HEK293 (cell line): ENCODE data around the gene CD83.
"Not testable (repeated sequence)": the region's sequence is repeated elsewhere in the genome, so short reads cannot be mapped to it uniquely, and the experiment has no call there.

Experiments
- BCL11A ChIP-seq: fragments of 450-650 bp; formaldehyde crosslinking; IDR thresholded peaks from 2 replicates; pipeline ENCODE4 v1.5.1; 2016; ENCODE audit warnings: low read depth, missing biosample characterization, missing genetic modification characterization
- HOXC10 ChIP-seq: sonication (generic); formaldehyde crosslinking; IDR thresholded peaks from 2 replicates; pipeline ENCODE4 v1.8.1; 2023; ENCODE audit warnings: mild to moderate bottlenecking, missing genetic modification reagents
- MYNN ChIP-seq: fragments of 450-650 bp; formaldehyde crosslinking; IDR thresholded peaks from 2 replicates; pipeline ENCODE4 v1.5.1; 2016; ENCODE audit warnings: missing biosample characterization, missing genetic modification characterization, borderline replicate concordance
- TCF7L2 ChIP-seq: IDR thresholded peaks from 2 replicates; pipeline ENCODE4 v1.6.1; 2011; ENCODE audit warnings: low read depth, mild to moderate bottlenecking, inconsistent platforms, low read length, moderate library complexity, borderline replicate concordance
- TRIM28 ChIP-seq: IDR thresholded peaks from 2 replicates; pipeline ENCODE4 v1.6.1; 2011; ENCODE audit warnings: low read length, control low read depth, borderline replicate concordance
- ZBTB21 ChIP-seq: fragments of 450-650 bp; formaldehyde crosslinking; IDR thresholded peaks from 2 replicates; pipeline ENCODE4 v1.5.1; 2017; ENCODE audit warnings: missing biosample characterization, missing genetic modification characterization
- ZBTB8A ChIP-seq: fragments of 450-650 bp; formaldehyde crosslinking; IDR thresholded peaks from 2 replicates; pipeline ENCODE4 v1.5.1; 2016; ENCODE audit warnings: missing biosample characterization, missing genetic modification characterization
- ZNF174 ChIP-seq: fragments of 450-650 bp; formaldehyde crosslinking; IDR thresholded peaks from 2 replicates; pipeline ENCODE4 v1.5.0; 2017; ENCODE audit warnings: missing biosample characterization, mild to moderate bottlenecking, missing genetic modification characterization
- ZNF311 ChIP-seq: fragments of 450-650 bp; formaldehyde crosslinking; IDR thresholded peaks from 2 replicates; pipeline ENCODE4 v1.5.1; 2017; ENCODE audit warnings: missing biosample characterization, missing genetic modification characterization, borderline replicate concordance
- ZNF324 ChIP-seq: fragments of 450-650 bp; formaldehyde crosslinking; IDR thresholded peaks from 2 replicates; pipeline ENCODE4 v1.5.1; 2016; ENCODE audit warnings: missing biosample characterization, missing genetic modification characterization
- ZNF707 ChIP-seq: fragments of 450-650 bp; formaldehyde crosslinking; IDR thresholded peaks from 2 replicates; pipeline ENCODE4 v1.5.1; 2016; ENCODE audit warnings: missing biosample characterization, missing genetic modification characterization
- TF ChIP-seq, protein P1 (sequence below): fragments of 450-650 bp; formaldehyde crosslinking; IDR thresholded peaks from 2 replicates; pipeline ENCODE4 v1.5.1; 2016; ENCODE audit warnings: missing biosample characterization, missing genetic modification characterization
- TF ChIP-seq, protein P2 (sequence below): sonication (generic); formaldehyde crosslinking; IDR thresholded peaks from 2 replicates; pipeline ENCODE4 v1.8.1; 2022; ENCODE audit warnings: mild to moderate bottlenecking, moderate library complexity, missing genetic modification reagents
- TF ChIP-seq, protein P3 (sequence below): fragments of 450-650 bp; formaldehyde crosslinking; IDR thresholded peaks from 2 replicates; pipeline ENCODE4 v1.5.1; 2017; ENCODE audit warnings: missing biosample characterization, missing genetic modification characterization

DNA sequence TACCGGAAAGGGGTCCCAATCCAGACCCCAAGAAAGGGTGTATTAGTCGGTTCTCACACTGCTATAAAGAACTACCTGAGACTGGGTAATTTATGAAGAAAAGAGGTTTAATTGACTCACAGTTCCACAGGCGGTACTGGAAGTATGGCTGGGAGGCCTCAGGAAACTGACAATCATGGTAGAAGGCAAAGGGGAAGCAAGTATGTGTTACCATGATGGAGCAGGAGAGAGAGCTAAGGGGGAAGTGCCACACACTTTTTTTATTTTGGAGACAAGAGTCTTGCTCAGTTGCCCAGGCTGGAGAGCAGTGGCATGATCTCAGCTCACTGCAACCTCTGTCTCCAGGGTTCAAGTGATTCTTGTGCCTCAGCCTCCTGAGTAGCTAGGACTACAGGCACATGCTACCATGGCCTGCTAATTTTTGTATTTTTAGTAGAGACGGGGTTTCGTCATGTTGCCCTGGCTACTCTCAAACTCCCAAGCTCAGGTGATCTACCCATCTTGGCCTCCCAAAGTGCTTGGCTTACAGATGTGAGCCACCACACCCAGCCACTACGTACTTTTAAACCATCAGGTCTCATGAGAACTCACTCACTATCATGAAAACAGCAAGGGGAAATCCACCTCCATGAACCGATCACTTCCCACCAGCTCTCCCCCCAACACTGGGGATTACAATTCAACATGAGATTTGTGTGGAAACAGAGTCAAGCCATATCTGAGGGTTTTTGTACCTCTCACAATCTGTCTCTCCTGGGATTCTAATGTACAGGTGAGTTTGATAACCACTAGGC, 43.8 kb upstream of the CD83 start:
- TF ChIP-seq TCF7L2; ZNF707 (tag by site-specific recombination); TRIM28; MYNN (tag by site-specific recombination); ZBTB21 (tag by site-specific recombination); BCL11A; ZNF311 (tag by site-specific recombination); ZNF324 (tag by site-specific recombination); ZNF174 (tag by site-specific recombination); HOXC10; ZBTB8A: not testable (repeated sequence)
- TF ChIP-seq, protein P1, sequence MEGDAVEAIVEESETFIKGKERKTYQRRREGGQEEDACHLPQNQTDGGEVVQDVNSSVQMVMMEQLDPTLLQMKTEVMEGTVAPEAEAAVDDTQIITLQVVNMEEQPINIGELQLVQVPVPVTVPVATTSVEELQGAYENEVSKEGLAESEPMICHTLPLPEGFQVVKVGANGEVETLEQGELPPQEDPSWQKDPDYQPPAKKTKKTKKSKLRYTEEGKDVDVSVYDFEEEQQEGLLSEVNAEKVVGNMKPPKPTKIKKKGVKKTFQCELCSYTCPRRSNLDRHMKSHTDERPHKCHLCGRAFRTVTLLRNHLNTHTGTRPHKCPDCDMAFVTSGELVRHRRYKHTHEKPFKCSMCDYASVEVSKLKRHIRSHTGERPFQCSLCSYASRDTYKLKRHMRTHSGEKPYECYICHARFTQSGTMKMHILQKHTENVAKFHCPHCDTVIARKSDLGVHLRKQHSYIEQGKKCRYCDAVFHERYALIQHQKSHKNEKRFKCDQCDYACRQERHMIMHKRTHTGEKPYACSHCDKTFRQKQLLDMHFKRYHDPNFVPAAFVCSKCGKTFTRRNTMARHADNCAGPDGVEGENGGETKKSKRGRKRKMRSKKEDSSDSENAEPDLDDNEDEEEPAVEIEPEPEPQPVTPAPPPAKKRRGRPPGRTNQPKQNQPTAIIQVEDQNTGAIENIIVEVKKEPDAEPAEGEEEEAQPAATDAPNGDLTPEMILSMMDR (tag by site-specific recombination), result not testable (repeated sequence)
- TF ChIP-seq, protein P2, sequence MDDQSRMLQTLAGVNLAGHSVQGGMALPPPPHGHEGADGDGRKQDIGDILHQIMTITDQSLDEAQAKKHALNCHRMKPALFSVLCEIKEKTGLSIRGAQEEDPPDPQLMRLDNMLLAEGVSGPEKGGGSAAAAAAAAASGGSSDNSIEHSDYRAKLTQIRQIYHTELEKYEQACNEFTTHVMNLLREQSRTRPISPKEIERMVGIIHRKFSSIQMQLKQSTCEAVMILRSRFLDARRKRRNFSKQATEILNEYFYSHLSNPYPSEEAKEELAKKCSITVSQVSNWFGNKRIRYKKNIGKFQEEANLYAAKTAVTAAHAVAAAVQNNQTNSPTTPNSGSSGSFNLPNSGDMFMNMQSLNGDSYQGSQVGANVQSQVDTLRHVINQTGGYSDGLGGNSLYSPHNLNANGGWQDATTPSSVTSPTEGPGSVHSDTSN (CRISPR knock-in tag), result not testable (repeated sequence)
- TF ChIP-seq, protein P3, sequence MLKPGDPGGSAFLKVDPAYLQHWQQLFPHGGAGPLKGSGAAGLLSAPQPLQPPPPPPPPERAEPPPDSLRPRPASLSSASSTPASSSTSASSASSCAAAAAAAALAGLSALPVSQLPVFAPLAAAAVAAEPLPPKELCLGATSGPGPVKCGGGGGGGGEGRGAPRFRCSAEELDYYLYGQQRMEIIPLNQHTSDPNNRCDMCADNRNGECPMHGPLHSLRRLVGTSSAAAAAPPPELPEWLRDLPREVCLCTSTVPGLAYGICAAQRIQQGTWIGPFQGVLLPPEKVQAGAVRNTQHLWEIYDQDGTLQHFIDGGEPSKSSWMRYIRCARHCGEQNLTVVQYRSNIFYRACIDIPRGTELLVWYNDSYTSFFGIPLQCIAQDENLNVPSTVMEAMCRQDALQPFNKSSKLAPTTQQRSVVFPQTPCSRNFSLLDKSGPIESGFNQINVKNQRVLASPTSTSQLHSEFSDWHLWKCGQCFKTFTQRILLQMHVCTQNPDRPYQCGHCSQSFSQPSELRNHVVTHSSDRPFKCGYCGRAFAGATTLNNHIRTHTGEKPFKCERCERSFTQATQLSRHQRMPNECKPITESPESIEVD, result not testable (repeated sequence)
